HL-60 (cell line): ENCODE data around the gene NIPA2.

Source experiments
- GABPA ChIP-seq: IDR thresholded peaks from 2 replicates; pipeline ENCODE4 v1.6.1; 2012; ENCODE audit warnings: low read depth
- POLR2AphosphoS5 ChIP-seq: IDR thresholded peaks from 2 replicates; pipeline ENCODE4 v1.6.1; 2012; ENCODE audit warnings: low read depth
- TF ChIP-seq, protein P1 (sequence below): IDR thresholded peaks from one replicate; pipeline ENCODE4 v1.5.1; 2011; ENCODE audit warnings: low read length, control low read depth, inconsistent platforms; ENCODE audit not compliant: insufficient read depth
- TF ChIP-seq, protein P2 (sequence below): IDR thresholded peaks from 2 replicates; pipeline ENCODE4 v1.6.1; 2012; ENCODE audit warnings: low read depth; ENCODE audit not compliant: insufficient replicate concordance

DNA sequence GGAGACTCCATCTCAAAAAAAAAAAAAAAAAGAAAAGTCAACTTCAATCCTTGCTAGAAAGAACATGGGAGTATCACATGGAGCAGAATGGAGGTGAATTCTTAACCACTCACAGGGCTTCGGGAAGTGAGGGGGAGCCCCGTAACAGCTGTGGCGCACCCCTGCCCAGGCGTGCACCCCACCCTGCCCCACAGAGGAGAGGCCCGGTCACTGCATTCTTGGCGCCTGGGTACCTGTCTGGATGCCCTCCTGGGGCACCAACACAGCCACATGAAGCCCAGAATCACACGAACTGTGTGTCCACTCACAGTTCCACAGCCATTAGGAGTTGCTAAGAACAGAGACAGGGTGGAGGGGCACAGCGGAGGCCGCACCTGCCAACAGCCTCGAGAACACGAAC is 51.8 kb downstream of the NIPA2 start:
- TF ChIP-seq, protein P1, sequence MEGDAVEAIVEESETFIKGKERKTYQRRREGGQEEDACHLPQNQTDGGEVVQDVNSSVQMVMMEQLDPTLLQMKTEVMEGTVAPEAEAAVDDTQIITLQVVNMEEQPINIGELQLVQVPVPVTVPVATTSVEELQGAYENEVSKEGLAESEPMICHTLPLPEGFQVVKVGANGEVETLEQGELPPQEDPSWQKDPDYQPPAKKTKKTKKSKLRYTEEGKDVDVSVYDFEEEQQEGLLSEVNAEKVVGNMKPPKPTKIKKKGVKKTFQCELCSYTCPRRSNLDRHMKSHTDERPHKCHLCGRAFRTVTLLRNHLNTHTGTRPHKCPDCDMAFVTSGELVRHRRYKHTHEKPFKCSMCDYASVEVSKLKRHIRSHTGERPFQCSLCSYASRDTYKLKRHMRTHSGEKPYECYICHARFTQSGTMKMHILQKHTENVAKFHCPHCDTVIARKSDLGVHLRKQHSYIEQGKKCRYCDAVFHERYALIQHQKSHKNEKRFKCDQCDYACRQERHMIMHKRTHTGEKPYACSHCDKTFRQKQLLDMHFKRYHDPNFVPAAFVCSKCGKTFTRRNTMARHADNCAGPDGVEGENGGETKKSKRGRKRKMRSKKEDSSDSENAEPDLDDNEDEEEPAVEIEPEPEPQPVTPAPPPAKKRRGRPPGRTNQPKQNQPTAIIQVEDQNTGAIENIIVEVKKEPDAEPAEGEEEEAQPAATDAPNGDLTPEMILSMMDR: no peak
- TF ChIP-seq POLR2AphosphoS5 (no peak), GABPA (no peak)
- TF ChIP-seq, protein P2, sequence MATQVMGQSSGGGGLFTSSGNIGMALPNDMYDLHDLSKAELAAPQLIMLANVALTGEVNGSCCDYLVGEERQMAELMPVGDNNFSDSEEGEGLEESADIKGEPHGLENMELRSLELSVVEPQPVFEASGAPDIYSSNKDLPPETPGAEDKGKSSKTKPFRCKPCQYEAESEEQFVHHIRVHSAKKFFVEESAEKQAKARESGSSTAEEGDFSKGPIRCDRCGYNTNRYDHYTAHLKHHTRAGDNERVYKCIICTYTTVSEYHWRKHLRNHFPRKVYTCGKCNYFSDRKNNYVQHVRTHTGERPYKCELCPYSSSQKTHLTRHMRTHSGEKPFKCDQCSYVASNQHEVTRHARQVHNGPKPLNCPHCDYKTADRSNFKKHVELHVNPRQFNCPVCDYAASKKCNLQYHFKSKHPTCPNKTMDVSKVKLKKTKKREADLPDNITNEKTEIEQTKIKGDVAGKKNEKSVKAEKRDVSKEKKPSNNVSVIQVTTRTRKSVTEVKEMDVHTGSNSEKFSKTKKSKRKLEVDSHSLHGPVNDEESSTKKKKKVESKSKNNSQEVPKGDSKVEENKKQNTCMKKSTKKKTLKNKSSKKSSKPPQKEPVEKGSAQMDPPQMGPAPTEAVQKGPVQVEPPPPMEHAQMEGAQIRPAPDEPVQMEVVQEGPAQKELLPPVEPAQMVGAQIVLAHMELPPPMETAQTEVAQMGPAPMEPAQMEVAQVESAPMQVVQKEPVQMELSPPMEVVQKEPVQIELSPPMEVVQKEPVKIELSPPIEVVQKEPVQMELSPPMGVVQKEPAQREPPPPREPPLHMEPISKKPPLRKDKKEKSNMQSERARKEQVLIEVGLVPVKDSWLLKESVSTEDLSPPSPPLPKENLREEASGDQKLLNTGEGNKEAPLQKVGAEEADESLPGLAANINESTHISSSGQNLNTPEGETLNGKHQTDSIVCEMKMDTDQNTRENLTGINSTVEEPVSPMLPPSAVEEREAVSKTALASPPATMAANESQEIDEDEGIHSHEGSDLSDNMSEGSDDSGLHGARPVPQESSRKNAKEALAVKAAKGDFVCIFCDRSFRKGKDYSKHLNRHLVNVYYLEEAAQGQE: no peak
